Activated T-cell treated with anti-CD3 and anti-CD28 coated beads, Interleukin-2, amount 50 U/mL, for 72 hours (primary cell): ENCODE results near the gene DIP2B. TPM values are rescaled to one million over a fixed set of nuclear protein-coding genes. Genes with fewer than 3 reads are reported as not detected.
A peak's percentile ranks its signal among the peaks of the same experiment; 100 is the strongest.
"Not testable (repeated sequence)": the region's sequence is repeated elsewhere in the genome, so short reads cannot be mapped to it uniquely, and the experiment has no call there.

Source experiments
- ATAC-seq, 2 donors: fragments of 150-1000 bp; cut with Tn5 transposase; replicated peaks in 1 of 2; 2 replicates each; pipeline ENCODE4 v1.10.0; 2021; ENCODE audit warnings: moderate library complexity in 2 of 2, mild to moderate bottlenecking in 1 of 2
- DNase-seq, 2 donors: peaks; one replicate each; pipeline ENCODE4 v3.0.0; 2021 to 2022; ENCODE audit warnings: mixed read lengths in 1 of 2
- H3K27ac Mint-ChIP-seq: one replicate; pipeline ENCODE4 v1.8.0; 2022; ENCODE audit warnings: mild to moderate bottlenecking, moderate library complexity, mixed read lengths
- H3K27me3 Mint-ChIP-seq: one replicate; pipeline ENCODE4 v1.8.0; 2022; ENCODE audit warnings: low read depth, mixed read lengths
- H3K36me3 Mint-ChIP-seq, 2 donors: one replicate each; pipeline ENCODE4 v1.8.0; 2022; ENCODE audit warnings: mixed read lengths in 2 of 2, mild to moderate bottlenecking in 1 of 2; ENCODE audit not compliant: insufficient read depth in 2 of 2
- H3K4me1 Mint-ChIP-seq: one replicate; pipeline ENCODE4 v1.8.0; 2022; ENCODE audit warnings: low read depth, mixed read lengths
- H3K4me3 Mint-ChIP-seq, 2 donors: one replicate each; pipeline ENCODE4 v1.8.0; 2022; ENCODE audit warnings: mild to moderate bottlenecking in 2 of 2, mixed read lengths in 2 of 2, moderate library complexity in 2 of 2
- H3K9me3 Mint-ChIP-seq, 2 donors: one replicate each; pipeline ENCODE4 v1.8.0; 2022; ENCODE audit warnings: mixed read lengths in 2 of 2
- total RNA-seq, 2 donors: library from RNA; stranded (reverse); gene quantifications; one replicate each; pipeline ENCODE4 v1.2.3, GENCODE V29; 2022

Gene DIP2B
- total RNA-seq, 2 donors from 2014 or later, result 25.4 to 28.1 TPM

DNA sequence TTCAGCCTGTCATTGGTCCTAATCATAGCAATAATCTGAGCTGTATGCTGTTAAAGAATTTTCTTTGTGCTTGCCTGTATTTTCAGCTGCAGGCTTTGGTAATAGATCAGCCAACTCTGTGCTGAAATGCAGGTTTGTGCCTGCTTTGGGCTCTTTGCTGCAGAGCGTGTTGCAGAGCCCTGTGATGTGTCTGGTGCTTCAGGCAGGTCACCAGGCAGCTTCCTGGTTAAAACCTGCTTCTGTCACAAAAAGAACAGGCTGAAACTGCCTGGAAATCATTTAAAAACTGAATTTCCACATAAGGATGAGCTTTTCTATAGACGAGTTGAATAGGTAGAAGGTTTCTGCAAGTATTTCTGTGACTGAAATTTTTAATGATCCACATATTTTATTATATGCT, 3.1 kb downstream of the DIP2B start:
- Mint-ChIP-seq H3K4me3 (peak overlapping the region; percentile 93 to 97), H3K4me1 (peaks cover 64% of the 10 kb centered on the region), H3K36me3 (peaks cover 0 to 1% of the 10 kb centered on the region in 2 donors), H3K27ac (peak overlapping the region; percentile 87), H3K27me3 (no peaks in the 10 kb centered on the region), H3K9me3 (no peaks in the 10 kb centered on the region)
- DNase-seq, result peak in 1 of 2 donors; percentile 26
- no peak for ATAC-seq

DNA sequence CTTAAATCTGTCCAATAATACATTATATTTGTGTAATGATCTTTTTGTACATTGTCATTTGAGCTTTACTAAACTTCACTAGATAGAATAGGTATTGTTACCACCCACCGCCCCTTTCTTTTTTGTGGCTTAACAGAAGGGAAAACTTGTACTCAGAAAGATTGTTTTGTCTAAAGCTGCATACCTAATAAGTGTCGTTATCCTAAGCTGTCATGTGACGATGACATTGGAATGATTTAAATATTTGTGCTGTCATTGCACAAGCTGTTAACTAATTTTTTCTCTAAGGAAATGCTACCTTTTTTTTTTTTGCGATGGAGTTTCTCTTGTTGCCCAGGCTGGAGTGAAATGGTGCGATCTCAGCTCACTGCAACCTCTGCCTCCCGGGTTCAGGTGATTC, 3.6 kb downstream of the DIP2B start:
- Mint-ChIP-seq H3K27ac (peak overlapping the region; percentile 87), H3K4me1 (peaks cover 66% of the 10 kb centered on the region)

DNA sequence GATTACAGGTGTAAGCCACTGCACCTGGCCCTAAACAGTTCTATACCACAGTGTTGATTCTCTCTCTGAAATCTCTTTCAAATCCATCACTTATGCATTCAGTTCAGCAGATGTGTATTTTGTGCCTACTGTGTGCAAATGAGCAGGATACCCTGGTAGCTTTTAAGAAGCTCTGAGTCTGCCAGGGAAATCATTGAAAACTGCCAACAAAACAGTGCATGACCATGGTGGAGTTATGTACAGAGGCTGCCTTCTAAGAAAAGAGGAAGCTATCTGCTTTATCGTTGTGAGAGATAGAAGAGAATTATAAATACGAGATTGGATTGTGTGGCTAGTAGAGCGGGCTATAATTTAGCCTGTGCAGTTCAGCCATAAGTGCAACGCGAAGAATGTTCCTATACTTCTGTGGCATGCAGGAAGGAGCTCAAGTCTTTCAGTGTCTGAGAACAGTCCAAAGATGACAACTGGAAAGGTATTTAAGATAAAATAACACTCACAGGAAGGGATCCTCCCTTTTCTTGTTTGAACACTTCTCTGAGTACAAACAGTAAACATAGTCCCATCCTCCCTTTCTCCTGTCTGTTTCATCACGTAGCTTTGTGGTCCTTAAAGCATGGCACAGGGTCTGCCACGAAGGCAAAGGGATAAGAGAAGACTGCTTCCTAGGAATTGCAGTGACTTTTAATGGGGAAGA, 4.3 kb downstream of the DIP2B start:
- H3K4me1 Mint-ChIP-seq, result peaks cover 73% of the 10 kb centered on the region
- peaks cover 0 to 1% of the 10 kb centered on the region in 2 donors for H3K36me3 Mint-ChIP-seq
- DNase-seq (no peak), ATAC-seq (no peak)
- H3K27ac Mint-ChIP-seq, result peak overlapping the region; percentile 88
- no peaks in the 10 kb centered on the region for H3K27me3 Mint-ChIP-seq
- H3K4me3 Mint-ChIP-seq, result peak overlapping the region; percentile 93 to 97
- no peaks in the 10 kb centered on the region for H3K9me3 Mint-ChIP-seq

More for the DNA sequence above, 3.6 kb downstream of the DIP2B start:
- DNase-seq (no peak), ATAC-seq (no peak)
- H3K36me3 Mint-ChIP-seq, result peaks cover 0 to 1% of the 10 kb centered on the region in 2 donors
- no peaks in the 10 kb centered on the region for H3K27me3 Mint-ChIP-seq
- H3K9me3 Mint-ChIP-seq, result no peaks in the 10 kb centered on the region
- peak overlapping the region; percentile 93 to 97 for H3K4me3 Mint-ChIP-seq

DNA sequence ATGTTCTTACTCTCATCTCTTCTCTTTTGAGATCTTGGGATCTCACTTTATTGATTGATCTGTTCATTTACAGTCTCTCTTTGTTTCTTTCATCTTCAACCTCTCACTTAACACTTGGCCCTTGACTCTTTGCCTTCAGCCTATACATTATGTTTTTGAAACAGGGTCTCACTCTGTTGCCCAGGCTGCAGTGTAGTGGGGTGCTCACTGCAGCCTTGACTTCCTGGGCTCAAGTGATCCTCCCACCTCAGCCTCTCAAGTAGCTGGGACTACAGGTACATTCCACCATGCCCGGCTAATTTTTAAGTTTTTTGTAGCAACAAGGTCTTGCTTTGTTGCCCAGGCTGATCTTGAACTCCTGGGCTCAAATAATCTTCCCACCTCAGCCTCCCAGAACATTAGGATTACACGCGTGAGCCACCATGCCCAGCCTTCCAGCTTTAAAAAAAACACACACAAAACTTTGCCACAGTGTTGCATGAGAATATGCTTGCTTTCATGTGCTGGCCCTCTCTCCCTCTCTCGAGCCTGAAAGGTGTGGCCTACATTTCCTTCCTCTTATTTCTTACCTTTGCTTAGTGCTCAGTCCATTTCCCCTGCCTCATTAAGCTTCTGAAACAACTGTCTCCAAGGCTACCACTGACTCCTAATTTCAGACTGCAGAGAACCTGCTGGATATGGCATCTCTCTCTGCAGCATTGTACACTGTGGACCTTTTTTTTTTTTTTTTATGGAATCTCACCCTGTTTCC, 9.9 kb downstream of the DIP2B start:
- H3K4me3 Mint-ChIP-seq, result peak overlapping the region; percentile 17 to 46
- ATAC-seq (no peak), DNase-seq (no peak)
- H3K9me3 Mint-ChIP-seq, result peaks cover 0 to 2% of the 10 kb centered on the region in 2 donors
- peaks cover 51% of the 10 kb centered on the region for H3K4me1 Mint-ChIP-seq
- H3K27me3 Mint-ChIP-seq, result no peaks in the 10 kb centered on the region
- H3K36me3 Mint-ChIP-seq, result peaks cover 1 to 3% of the 10 kb centered on the region in 2 donors
- H3K27ac Mint-ChIP-seq, result peak overlapping the region; percentile 25

DNA sequence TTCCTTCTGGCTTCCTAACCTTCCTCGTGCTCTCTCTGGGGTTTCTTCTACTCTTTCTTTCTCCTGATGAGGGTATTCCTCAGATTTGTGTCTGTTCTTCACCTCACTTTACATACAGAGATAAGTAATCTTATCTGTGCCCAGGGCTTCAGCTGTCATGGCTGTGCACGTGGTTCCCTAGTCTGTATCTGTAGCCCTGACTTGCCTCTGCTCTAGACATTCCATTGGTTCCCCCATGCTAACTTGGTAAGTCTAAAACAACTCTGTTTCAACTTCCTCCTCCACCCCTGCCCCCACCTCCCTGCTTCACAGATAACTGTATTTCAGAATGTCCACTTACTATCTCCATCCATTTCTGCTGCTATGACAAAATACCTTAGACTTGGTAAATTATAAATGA, 10.8 kb downstream of the DIP2B start:
- Mint-ChIP-seq H3K4me1 (peaks cover 42% of the 10 kb centered on the region), H3K36me3 (peaks cover 1 to 3% of the 10 kb centered on the region in 2 donors), H3K9me3 (peaks cover 0 to 2% of the 10 kb centered on the region in 2 donors), H3K4me3 (peak overlapping the region; percentile 24 to 29), H3K27ac (peak overlapping the region; percentile 71), H3K27me3 (no peaks in the 10 kb centered on the region)
- DNase-seq (no peak), ATAC-seq (no peak)

DNA sequence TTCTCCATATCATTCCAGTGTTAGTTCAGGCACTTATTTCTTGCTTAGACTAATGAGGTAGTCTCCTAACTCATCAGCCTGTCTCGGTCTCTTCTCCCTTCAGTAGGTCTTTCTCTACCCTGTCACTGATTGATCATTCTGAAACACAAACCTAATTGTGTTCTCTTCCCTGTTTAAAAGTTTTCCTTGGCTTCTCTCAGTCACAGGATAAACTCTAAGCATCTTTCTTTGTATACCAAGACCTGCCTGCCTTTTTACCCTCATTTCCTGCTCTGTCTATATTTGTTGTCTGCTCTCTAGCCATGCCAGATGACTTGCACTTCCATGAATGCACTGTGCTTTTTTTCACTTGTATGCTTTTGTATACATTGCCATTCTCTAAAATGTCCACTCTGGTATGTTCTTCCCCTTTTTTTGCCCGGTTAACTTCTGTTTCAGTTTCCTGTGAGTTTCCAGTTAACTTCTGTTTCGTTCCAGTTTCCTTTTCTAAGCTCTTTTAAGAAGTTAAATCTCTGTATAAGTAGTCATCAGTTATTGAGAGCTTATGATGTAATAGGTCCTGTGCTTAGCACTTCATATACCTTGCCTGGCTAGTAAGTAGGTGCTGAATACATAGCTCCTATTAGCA, 12.8 kb downstream of the DIP2B start:
- Mint-ChIP-seq H3K4me1 (peaks cover 37% of the 10 kb centered on the region), H3K9me3 (peaks cover 0 to 2% of the 10 kb centered on the region in 2 donors), H3K27ac (no peak overlapping the region), H3K27me3 (no peaks in the 10 kb centered on the region), H3K36me3 (peaks cover 2 to 3% of the 10 kb centered on the region in 2 donors), H3K4me3 (no peak overlapping the region)
- DNase-seq, result no peak
- peak; percentile 87 to 90 for ATAC-seq

DNA sequence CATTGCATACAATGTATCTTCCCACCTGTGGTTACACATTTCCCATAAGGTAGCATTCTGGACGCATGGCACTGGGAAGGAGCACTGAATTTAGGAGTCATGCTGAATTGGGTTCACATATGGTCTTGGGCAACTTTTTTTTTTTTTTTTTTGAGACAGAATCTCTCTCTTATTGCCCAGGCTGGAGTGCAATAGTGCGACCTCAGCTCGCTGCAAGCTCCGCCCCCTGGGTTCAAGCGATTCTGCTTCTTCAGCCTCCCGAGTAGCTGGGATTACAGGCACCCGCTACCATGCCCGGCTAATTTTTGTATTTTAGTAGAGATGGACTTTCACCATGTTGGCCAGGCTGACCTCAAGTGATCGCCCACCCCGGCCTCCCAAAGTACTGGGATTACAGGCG, 13.3 kb downstream of the DIP2B start:
- Mint-ChIP-seq H3K4me3 (peak overlapping the region in 1 of 2 donors; percentile 72), H3K27me3 (no peaks in the 10 kb centered on the region), H3K36me3 (peaks cover 4 to 5% of the 10 kb centered on the region in 2 donors), H3K4me1 (peaks cover 36% of the 10 kb centered on the region), H3K9me3 (peaks cover 0 to 2% of the 10 kb centered on the region in 2 donors), H3K27ac (no peak overlapping the region)
- no peak for DNase-seq
- ATAC-seq, result no peak

DNA sequence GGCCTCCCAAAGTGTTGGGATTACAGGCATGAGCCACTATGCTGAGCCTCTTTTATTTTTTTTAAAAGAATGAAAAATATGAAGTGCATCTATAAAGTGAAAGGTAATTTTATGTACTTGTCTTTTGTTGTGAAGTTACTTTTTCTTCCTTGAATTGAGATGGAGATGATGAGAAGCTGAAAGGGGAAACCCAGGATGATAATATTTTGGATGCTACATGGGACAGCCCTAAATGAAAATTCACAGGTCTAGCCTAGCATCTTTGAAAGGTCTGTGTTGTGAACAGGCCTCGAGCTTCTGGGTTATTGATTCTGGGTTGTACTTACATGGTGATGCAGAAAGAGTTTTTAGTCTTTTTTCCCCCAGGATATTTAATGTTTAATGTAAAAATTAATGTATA, 14.6 kb downstream of the DIP2B start:
- ATAC-seq (no peak), DNase-seq (no peak)
- Mint-ChIP-seq H3K27ac (peak overlapping the region; percentile 75), H3K27me3 (no peaks in the 10 kb centered on the region), H3K4me1 (peaks cover 31% of the 10 kb centered on the region), H3K4me3 (peak overlapping the region; percentile 41 to 72), H3K36me3 (peaks cover 5 to 7% of the 10 kb centered on the region in 2 donors), H3K9me3 (peaks cover 0 to 2% of the 10 kb centered on the region in 2 donors)

DNA sequence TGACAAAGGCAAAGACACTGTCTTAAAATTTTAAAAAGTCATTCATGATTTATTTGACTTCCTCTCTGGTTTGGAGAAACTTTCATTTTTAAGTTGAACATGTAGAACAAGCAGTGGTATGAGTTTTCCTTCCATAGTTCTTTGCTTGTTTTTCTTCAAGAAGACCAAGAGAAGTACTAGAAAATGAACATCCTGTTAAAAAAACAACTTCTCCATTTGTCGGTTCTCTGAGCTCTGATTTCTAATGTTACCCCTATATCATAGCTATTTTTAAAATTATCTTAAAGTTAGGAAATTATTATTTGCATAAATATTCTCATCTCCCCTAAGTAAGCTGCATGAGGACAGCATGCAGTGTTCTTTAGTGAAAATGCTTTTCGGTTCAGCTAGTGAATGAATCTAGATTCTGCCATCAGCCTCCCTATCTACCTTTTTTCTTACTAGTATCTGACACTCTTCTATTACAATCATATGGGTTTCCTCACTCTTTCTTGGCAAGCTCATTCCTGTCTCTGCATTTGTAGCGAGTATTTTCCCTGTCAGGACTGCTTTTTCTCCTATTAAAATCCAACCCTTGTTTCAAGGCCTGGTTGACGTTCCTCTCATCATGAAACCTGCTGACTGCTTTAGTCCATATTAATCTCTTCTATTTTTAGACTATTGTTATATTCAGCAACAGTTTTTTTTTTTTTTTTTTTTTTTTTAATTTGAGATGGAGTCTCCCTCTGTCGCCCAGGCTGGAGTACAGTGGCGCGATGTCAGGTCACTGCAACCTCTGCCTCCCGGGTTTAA, 15.8 kb downstream of the DIP2B start:
- ATAC-seq (no peak), DNase-seq (no peak)
- Mint-ChIP-seq H3K36me3 (peaks cover 3 to 7% of the 10 kb centered on the region in 2 donors), H3K9me3 (peaks cover 0 to 2% of the 10 kb centered on the region in 2 donors), H3K27ac (peak overlapping the region; percentile 79), H3K4me3 (peak overlapping the region; percentile 50 to 72), H3K4me1 (peaks cover 24% of the 10 kb centered on the region), H3K27me3 (no peaks in the 10 kb centered on the region)

DNA sequence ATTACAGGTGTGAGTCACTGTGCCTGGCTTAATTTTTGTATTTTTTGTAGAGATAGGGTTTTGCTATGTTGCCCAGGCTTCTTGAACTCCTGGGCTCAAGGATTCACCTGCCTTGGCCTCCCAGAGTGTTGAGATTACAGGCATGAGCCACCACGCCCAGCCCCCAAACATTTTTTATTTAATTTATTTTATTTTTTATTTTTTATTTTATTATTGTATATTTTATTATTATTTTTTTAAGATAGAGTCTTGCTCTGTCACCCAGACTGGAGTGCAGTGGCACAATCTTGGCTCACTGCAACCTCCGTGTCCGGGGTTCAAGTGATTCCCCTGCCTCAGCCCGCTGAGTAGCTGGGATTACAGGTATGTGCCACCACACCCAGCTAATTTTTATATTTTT, 17.0 kb downstream of the DIP2B start:
- H3K27me3 Mint-ChIP-seq, ATAC-seq, H3K9me3 Mint-ChIP-seq, H3K4me3 Mint-ChIP-seq, H3K27ac Mint-ChIP-seq, H3K36me3 Mint-ChIP-seq, DNase-seq: not testable (repeated sequence)
- H3K4me1 Mint-ChIP-seq, result peaks cover 24% of the 10 kb centered on the region

DNA sequence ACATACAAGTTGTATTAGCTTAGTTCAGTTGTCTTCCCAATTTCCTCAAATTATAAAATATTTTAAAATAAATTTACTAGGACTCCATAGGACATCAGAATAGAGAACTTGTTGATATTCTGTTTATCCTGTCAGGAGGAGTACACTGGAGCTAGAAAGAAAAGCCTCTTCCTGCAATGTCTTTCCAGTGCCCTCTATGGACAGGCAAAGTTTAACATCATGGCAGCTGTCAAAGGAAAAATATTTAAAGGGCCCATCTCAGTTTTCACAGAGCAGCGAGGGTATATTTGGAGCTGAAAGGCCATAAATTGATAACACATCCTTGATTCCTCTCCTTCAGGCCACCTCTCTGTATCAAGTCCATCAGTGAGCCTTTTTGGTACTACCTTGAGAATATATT, 19.0 kb downstream of the DIP2B start:
- H3K4me1 Mint-ChIP-seq, result peaks cover 32% of the 10 kb centered on the region
- H3K9me3 Mint-ChIP-seq, result no peaks in the 10 kb centered on the region
- H3K36me3 Mint-ChIP-seq, result peaks cover 2 to 7% of the 10 kb centered on the region in 2 donors
- ATAC-seq (no peak), DNase-seq (no peak)
- no peaks in the 10 kb centered on the region for H3K27me3 Mint-ChIP-seq
- no peak overlapping the region for H3K27ac Mint-ChIP-seq
- no peak overlapping the region for H3K4me3 Mint-ChIP-seq

DNA sequence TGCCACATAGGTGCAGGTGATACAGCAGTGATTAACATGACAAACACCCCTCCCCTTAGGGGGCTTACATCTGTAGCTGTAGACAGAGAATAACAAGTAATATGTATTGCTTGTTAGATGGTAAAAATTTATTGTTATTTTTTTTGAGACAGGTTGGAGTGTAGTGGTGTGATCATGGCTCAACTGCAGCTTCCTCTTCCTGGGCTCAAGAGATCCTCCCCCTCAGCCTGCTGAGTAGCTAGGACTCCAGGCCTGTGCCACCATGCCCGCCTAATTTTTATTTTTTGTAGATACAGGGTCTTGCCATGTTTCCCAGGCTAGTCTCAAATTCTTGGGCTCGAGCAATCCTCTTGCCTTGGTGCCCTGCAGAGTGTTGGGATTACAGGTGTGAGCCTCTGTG, 19.8 kb downstream of the DIP2B start:
- ATAC-seq (no peak), DNase-seq (no peak)
- Mint-ChIP-seq H3K4me1 (peaks cover 39% of the 10 kb centered on the region), H3K27ac (no peak overlapping the region), H3K36me3 (peaks cover 2 to 7% of the 10 kb centered on the region in 2 donors), H3K4me3 (no peak overlapping the region), H3K27me3 (no peaks in the 10 kb centered on the region), H3K9me3 (no peaks in the 10 kb centered on the region)
